Stimulated activated naive CD8-positive, alpha-beta T cell treated with anti-CD3 and anti-CD28 coated beads, Interleukin-15, Interleukin-2, amounts not matched to agents 100 U/mL and 50 U/mL, for 24 hours (primary cell): ENCODE data around the gene RTN4R.

Experiments
- ATAC-seq: fragments of 150-1000 bp; cut with Tn5 transposase; one replicate; pipeline ENCODE4 v1.10.0; 2021
- DNase-seq: peaks from one replicate; pipeline ENCODE4 v3.0.0; 2021

Gene RTN4R

GRCh38 chr22:20198557-20199319 lies 69.4 kb downstream of the RTN4R start:
- DNase-seq (no peak), ATAC-seq (no peak)

- ATAC-seq: no peak
Observed at GRCh38 chr22:20197407-20198030, 70.6 kb downstream of the RTN4R start.

GRCh38 chr22:20196094-20196842 lies 71.8 kb downstream of the RTN4R start:
- DNase-seq (no peak), ATAC-seq (no peak)

More at GRCh38 chr22:20197407-20198030, 70.6 kb downstream of the RTN4R start:
- DNase-seq: no peak

GRCh38 chr22:20194681-20195593 lies 73.2 kb downstream of the RTN4R start:
- no peak for ATAC-seq
- DNase-seq: no peak

- DNase-seq (no peak), ATAC-seq (no peak)
Observed at GRCh38 chr22:20193761-20194494, 74.2 kb downstream of the RTN4R start.

- DNase-seq: no peak
- ATAC-seq: no peak
Observed at GRCh38 chr22:20192972-20193760, 75.0 kb downstream of the RTN4R start.

- no peak for DNase-seq
- ATAC-seq: no peak
Observed at GRCh38 chr22:20192293-20192971, 75.7 kb downstream of the RTN4R start.

- no peak for ATAC-seq
- DNase-seq: no peak
Observed at GRCh38 chr22:20191803-20192202, 76.3 kb downstream of the RTN4R start.
